H9 (cell line): ENCODE results near the gene DISC1. TPM values are rescaled to one million over a fixed set of nuclear protein-coding genes. Genes with fewer than 3 reads are reported as not detected.

ENCODE experiments used
- DNase-seq: peaks from one replicate; pipeline ENCODE4 v3.0.0-alpha.2; 2017
- H2AFZ ChIP-seq: one replicate; pipeline ENCODE4 v1.6.1; 2013; ENCODE audit warnings: mild to moderate bottlenecking, low read length, control low read depth, moderate library complexity
- H2AK5ac ChIP-seq: 2 replicates; pipeline ENCODE4 v1.6.1; 2013; ENCODE audit warnings: low read length, control low read depth, mixed read lengths; ENCODE audit not compliant: insufficient read length
- H2BK120ac ChIP-seq: one replicate; pipeline ENCODE4 v1.6.1; 2013; ENCODE audit warnings: low read depth, mild to moderate bottlenecking, low read length, control low read depth, inconsistent platforms; ENCODE audit not compliant: poor library complexity, severe bottlenecking
- H2BK12ac ChIP-seq: 2 replicates; pipeline ENCODE4 v1.6.1; 2013; ENCODE audit warnings: low read length, control low read depth, mixed read lengths, low read depth; ENCODE audit not compliant: insufficient read length
- H2BK15ac ChIP-seq: 2 replicates; pipeline ENCODE4 v1.6.1; 2013; ENCODE audit warnings: low read depth, low read length, control low read depth
- H2BK20ac ChIP-seq: one replicate; pipeline ENCODE4 v1.6.1; 2013; ENCODE audit warnings: low read depth, mild to moderate bottlenecking, low read length, control low read depth, inconsistent platforms; ENCODE audit not compliant: poor library complexity, severe bottlenecking
- H2BK5ac ChIP-seq: 2 replicates; pipeline ENCODE4 v1.6.1; 2013; ENCODE audit warnings: low read length, control low read depth, mixed read lengths; ENCODE audit not compliant: insufficient read length
- H3K14ac ChIP-seq: 2 replicates; pipeline ENCODE4 v1.6.1; 2013; ENCODE audit warnings: low read length, control low read depth; ENCODE audit not compliant: insufficient read depth
- H3K18ac ChIP-seq: 2 replicates; pipeline ENCODE4 v1.6.1; 2013; ENCODE audit warnings: low read depth, mild to moderate bottlenecking, mixed read lengths, low read length, control low read depth; ENCODE audit not compliant: insufficient read length
- H3K23ac ChIP-seq: 2 replicates; pipeline ENCODE4 v1.6.1; 2013; ENCODE audit warnings: low read length, control low read depth, mixed read lengths, low read depth; ENCODE audit not compliant: insufficient read length
- H3K23me2 ChIP-seq: 2 replicates; pipeline ENCODE4 v1.6.1; 2013; ENCODE audit warnings: low read depth, mild to moderate bottlenecking, mixed read lengths, low read length, control low read depth; ENCODE audit not compliant: insufficient read length, poor library complexity, severe bottlenecking
- H3K27ac ChIP-seq: 2 replicates; pipeline ENCODE4 v1.5.1; 2013; ENCODE audit warnings: low read length, control low read depth, mixed read lengths, low read depth; ENCODE audit not compliant: insufficient read length
- H3K27me3 ChIP-seq: 2 replicates; pipeline ENCODE4 v1.6.1; 2013; ENCODE audit warnings: low read length, control low read depth, inconsistent platforms; ENCODE audit not compliant: insufficient read depth
- H3K4ac ChIP-seq: 2 replicates; pipeline ENCODE4 v1.6.1; 2013; ENCODE audit warnings: low read depth, mild to moderate bottlenecking, control low read depth, inconsistent platforms, low read length, moderate library complexity
- H3K4me1 ChIP-seq: 2 replicates; pipeline ENCODE4 v1.6.1; 2013; ENCODE audit warnings: low read length, control low read depth, inconsistent platforms; ENCODE audit not compliant: insufficient read depth
- H3K4me2 ChIP-seq: 2 replicates; pipeline ENCODE4 v1.6.1; 2013; ENCODE audit warnings: low read length, control low read depth, mixed read lengths; ENCODE audit not compliant: insufficient read length, insufficient read depth
- H3K56ac ChIP-seq: 2 replicates; pipeline ENCODE4 v1.6.1; 2013; ENCODE audit warnings: low read depth, mild to moderate bottlenecking, mixed read lengths, low read length, control low read depth; ENCODE audit not compliant: insufficient read length
- H3K79me1 ChIP-seq: 2 replicates; pipeline ENCODE4 v1.6.1; 2013; ENCODE audit warnings: low read depth, mild to moderate bottlenecking, moderate library complexity, low read length, control low read depth, inconsistent platforms; ENCODE audit not compliant: insufficient read depth, poor library complexity, severe bottlenecking
- H3K79me2 ChIP-seq: 2 replicates; pipeline ENCODE4 v1.6.1; 2013; ENCODE audit warnings: low read length, control low read depth, inconsistent platforms; ENCODE audit not compliant: insufficient read depth
- H3K9ac ChIP-seq: 2 replicates; pipeline ENCODE4 v1.6.1; 2013; ENCODE audit warnings: low read length, control low read depth, mixed read lengths; ENCODE audit not compliant: insufficient read length; ENCODE audit errors: extremely low read depth
- H3K9me3 ChIP-seq: one replicate; pipeline ENCODE4 v1.6.1; 2013; ENCODE audit warnings: low read depth, low read length, inconsistent platforms; ENCODE audit not compliant: control insufficient read depth
- H3T11ph ChIP-seq: one replicate; pipeline ENCODE4 v1.6.1; 2013; ENCODE audit warnings: mild to moderate bottlenecking, low read length, control low read depth, inconsistent platforms
- H4K20me1 ChIP-seq: one replicate; pipeline ENCODE4 v1.6.1; 2013; ENCODE audit not compliant: control insufficient read depth, insufficient read length, insufficient read depth
- H4K5ac ChIP-seq: 2 replicates; pipeline ENCODE4 v1.6.1; 2013; ENCODE audit warnings: low read depth, mild to moderate bottlenecking, mixed read lengths, low read length, control low read depth; ENCODE audit not compliant: insufficient read length
- H4K8ac ChIP-seq: replicated peaks from 2 replicates; pipeline ENCODE4 v1.6.1; 2013; ENCODE audit warnings: low read length, control low read depth, mixed read lengths, low read depth; ENCODE audit not compliant: insufficient read length
- H4K91ac ChIP-seq: 2 replicates; pipeline ENCODE4 v1.6.1; 2013; ENCODE audit warnings: low read depth, mild to moderate bottlenecking, moderate library complexity, mixed read lengths, low read length, control low read depth; ENCODE audit not compliant: insufficient read length
- H3K27ac Mint-ChIP-seq, 3 experiments: 2 replicates in 2 of 3; 3 replicates in 1 of 3; pipeline ENCODE4 v1.8.0; 2020 to 2021; ENCODE audit warnings: mixed read lengths in 3 of 3, mild to moderate bottlenecking in 1 of 3, moderate library complexity in 1 of 3
- H3K27me3 Mint-ChIP-seq: 2 replicates; pipeline ENCODE4 v1.8.0; 2021; ENCODE audit warnings: low read depth, mild to moderate bottlenecking, moderate library complexity, mixed read lengths
- H3K36me3 Mint-ChIP-seq, 3 experiments: 2 replicates in 2 of 3; 3 replicates in 1 of 3; pipeline ENCODE4 v1.8.0; 2020 to 2021; ENCODE audit warnings: low read depth in 3 of 3, mixed read lengths in 3 of 3; ENCODE audit not compliant: insufficient read depth in 1 of 3
- H3K4me1 Mint-ChIP-seq, 2 experiments: 2 replicates each; pipeline ENCODE4 v1.8.0; 2020; ENCODE audit warnings: mixed read lengths in 2 of 2
- H3K4me3 Mint-ChIP-seq, 2 experiments: 2 replicates in 1 of 2; 3 replicates in 1 of 2; pipeline ENCODE4 v1.8.0; 2020 to 2021; ENCODE audit warnings: mild to moderate bottlenecking in 2 of 2, mixed read lengths in 2 of 2, moderate library complexity in 1 of 2
- H3K9me3 Mint-ChIP-seq, 2 experiments: 2 replicates in 1 of 2; 3 replicates in 1 of 2; pipeline ENCODE4 v1.8.0; 2020; ENCODE audit warnings: mild to moderate bottlenecking in 2 of 2, mixed read lengths in 2 of 2, moderate library complexity in 1 of 2
- WGBS: extraction: QIAGEN DNeasy Blood & Tissue Kit; methylation state at CpG from one replicate; pipeline ENCODE4 v1.1.7; 2013; ENCODE audit warnings: missing lambda C conversion rate, low lambda C conversion rate, mixed read lengths; ENCODE audit not compliant: insufficient read length; ENCODE audit errors: extremely low coverage; 5-methylcytosine and 5-hydroxymethylcytosine counted together
- total RNA-seq: library from RNA; stranded (reverse); gene quantifications from 2 replicates; pipeline ENCODE4 v1.2.1, GENCODE V29; 2021
- TF ChIP-seq, protein P1 (sequence below): fragments of 200-600 bp; sonication (generic); conservative IDR thresholded peaks from 3 replicates; pipeline ENCODE4 v1.8.0; 2021; ENCODE audit warnings: antibody characterized with exemption, mild to moderate bottlenecking

Gene DISC1
- total RNA-seq, 1 experiment from 2014 or later, result 2.5 TPM

DNA sequence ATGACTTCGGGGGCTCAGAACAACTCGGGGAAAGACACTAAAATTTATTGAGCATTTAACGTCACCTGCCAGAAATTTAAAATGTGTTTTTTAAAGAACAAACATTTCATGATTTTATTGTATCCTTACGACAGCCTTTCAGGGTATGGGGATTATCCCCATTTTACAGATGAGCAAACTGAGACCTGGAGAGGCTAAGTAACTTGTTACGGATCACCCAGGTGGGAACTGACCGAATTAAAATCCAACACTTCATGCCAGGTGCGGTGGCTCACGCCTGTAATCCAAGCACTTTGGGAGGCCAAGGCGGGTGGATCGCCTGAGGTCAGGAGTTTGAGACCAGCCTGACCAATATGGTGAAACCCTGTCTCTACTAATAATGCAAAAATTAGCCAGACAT, 50.9 kb downstream of the DISC1 start:
- TF ChIP-seq, protein P1, sequence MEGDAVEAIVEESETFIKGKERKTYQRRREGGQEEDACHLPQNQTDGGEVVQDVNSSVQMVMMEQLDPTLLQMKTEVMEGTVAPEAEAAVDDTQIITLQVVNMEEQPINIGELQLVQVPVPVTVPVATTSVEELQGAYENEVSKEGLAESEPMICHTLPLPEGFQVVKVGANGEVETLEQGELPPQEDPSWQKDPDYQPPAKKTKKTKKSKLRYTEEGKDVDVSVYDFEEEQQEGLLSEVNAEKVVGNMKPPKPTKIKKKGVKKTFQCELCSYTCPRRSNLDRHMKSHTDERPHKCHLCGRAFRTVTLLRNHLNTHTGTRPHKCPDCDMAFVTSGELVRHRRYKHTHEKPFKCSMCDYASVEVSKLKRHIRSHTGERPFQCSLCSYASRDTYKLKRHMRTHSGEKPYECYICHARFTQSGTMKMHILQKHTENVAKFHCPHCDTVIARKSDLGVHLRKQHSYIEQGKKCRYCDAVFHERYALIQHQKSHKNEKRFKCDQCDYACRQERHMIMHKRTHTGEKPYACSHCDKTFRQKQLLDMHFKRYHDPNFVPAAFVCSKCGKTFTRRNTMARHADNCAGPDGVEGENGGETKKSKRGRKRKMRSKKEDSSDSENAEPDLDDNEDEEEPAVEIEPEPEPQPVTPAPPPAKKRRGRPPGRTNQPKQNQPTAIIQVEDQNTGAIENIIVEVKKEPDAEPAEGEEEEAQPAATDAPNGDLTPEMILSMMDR, result no peak
- Histone ChIP-seq H4K8ac (no peak overlapping the region), H2AK5ac (no peak overlapping the region), H3K79me1 (no peaks in the 10 kb centered on the region), H3K27me3 (no peaks in the 10 kb centered on the region), H4K91ac (no peak overlapping the region), H3K9me3 (no peaks in the 10 kb centered on the region), H3K23ac (no peak overlapping the region), H3K23me2 (no peaks in the 10 kb centered on the region), H3K56ac (no peak overlapping the region), H3K79me2 (no peaks in the 10 kb centered on the region), H2BK20ac (no peak overlapping the region), H2BK5ac (no peak overlapping the region), H3K4me1 (no peaks in the 10 kb centered on the region), H2BK120ac (no peak overlapping the region), H4K20me1 (no peaks in the 10 kb centered on the region), H3K4me2 (no peak overlapping the region), H3K27ac (no peak overlapping the region), H3K14ac (no peak overlapping the region), H3K18ac (no peak overlapping the region), H4K5ac (no peak overlapping the region), H3K9ac (no peak overlapping the region), H3T11ph (no peak overlapping the region), H3K4ac (no peak overlapping the region), H2AFZ (no peak overlapping the region), H2BK15ac (no peak overlapping the region), H2BK12ac (no peak overlapping the region)
- no peaks in the 10 kb centered on the region for H3K36me3 Mint-ChIP-seq
- no peak overlapping the region for H3K27ac Mint-ChIP-seq
- peaks cover 0 to 3% of the 10 kb centered on the region in 2 experiments; a peak in 2 of 4 replicates for H3K4me1 Mint-ChIP-seq
- H3K9me3 Mint-ChIP-seq, result no peaks in the 10 kb centered on the region; a peak in 1 of 5 replicates
- no CpG with 5 or more reads among the region's 10 CpGs for WGBS
- H3K27me3 Mint-ChIP-seq, result peaks cover 2% of the 10 kb centered on the region; the same call in 1 of the 2 replicates
- no peak for DNase-seq
- no peak overlapping the region for H3K4me3 Mint-ChIP-seq
